Activated naive CD4-positive, alpha-beta T cell (primary cell): Measurements from ENCODE around the gene AQR.
"Not testable (repeated sequence)": the region's sequence is repeated elsewhere in the genome, so short reads cannot be mapped to it uniquely, and the experiment has no call there.

Source experiments
- DNase-seq, 4 experiments: peaks; one replicate each; lab custom pipeline; 2025; lab: John Stamatoyannopoulos, UW

Gene AQR

DNA sequence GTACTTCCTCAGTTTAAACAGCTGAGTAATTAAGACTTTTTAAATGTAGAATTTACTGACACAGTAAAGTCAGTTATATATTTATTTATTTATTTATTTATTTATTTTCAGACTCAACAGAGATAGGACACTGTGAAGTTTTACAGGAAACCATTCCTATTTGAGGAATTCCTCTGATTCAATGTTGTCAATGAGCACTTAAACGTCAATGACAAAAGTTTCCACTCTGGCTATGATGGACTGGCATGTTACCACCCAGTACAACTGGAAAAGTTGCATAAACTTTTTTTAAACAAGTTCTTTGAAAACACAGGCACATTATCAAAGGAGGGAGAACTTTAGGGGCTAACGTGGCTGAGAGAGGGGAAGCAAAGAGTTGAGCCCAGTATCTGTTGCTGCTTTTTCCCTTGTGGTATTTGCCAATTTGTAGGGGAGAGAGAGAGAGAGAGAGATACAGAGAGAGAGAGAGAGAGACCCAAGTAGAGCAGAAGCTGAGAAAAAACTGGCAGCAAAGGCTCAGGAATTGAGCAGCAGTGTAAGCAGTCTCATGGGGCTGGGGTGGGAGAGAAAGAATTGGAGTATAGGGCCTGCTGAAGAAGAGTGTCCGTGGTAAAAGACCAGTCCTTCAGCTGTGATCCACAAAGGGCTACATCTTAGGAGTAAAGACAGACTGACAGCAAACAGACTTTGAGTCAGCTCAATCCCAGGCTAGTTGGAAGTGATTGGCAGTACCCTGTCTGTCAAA, 155.9 kb downstream of the AQR start:
- no peak for DNase-seq

DNA sequence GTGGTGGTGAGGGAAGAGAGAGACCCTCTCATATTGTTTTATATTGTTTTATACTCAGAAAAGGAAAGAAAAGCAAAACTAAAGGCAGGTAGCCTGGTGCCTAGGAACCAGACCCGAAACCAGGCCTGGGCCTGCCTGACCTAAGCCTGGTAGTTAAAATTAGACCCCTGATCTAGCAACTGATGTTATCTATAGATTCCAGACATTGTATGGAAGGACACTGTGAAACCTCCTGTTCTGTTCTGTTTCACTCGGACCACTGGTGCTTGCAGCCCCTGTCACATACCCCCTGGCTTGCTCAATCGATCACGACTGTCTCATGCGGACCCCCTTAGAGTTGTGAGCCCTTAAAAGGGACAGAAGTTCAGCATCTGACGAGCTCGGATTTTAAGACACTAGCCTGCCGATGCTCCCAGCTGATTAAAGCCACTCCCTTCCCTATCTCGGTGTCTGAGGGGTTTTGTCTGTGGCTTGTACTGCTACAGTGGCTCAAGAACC, 156.6 kb downstream of the AQR start:
- not testable (repeated sequence) for DNase-seq

DNA sequence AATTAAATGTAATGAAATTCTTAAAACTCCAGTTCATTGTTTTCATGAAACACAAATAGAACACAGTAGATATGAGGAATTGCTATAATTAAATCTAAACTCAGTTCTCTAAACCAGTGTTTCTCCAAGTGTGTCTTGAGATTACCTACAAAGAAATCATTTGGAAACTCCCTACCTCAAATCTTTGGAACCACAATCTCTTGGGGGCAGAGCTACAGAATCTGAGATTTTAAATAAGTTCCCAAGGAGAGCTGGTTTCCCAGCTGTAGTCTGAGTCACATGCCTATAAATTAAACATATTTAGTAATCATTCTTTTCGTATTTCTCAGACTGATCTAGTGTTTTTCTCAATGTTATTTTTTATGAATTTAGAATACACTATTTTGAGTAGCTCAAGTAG, 157.2 kb downstream of the AQR start:
- no peak for DNase-seq

DNA sequence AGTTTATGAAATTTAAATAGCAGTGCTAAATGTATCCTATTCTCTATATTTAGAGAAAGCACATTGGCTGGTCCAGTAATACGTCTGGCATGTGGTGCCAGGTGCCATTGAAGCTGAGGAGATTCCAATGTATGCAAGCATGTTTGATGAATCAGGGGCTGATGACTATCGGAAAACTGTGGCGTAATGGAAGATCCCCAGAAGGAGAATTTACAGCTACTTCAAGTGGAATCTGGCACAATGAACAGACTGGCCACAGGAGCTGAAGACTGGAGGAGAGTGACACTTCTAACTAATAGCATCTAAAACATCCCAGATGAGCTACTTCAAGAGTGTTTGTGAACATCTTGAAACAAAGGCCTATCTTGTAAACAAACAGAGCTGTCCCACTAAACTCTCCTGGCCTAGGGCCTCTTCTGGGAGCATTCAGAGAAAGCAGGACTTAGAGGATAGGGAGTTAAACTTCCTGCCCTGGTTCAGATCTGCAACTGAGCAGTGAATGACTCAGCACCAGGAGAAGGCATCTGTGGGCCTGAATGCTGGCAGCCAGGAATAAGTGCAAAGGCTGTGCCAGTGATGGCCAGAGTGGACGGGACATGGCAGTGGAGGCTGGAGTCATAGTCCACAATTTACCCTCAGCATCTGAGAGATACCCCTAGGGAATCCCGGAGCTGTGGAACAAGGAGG, 159.0 kb downstream of the AQR start:
- DNase-seq, result no peak

DNA sequence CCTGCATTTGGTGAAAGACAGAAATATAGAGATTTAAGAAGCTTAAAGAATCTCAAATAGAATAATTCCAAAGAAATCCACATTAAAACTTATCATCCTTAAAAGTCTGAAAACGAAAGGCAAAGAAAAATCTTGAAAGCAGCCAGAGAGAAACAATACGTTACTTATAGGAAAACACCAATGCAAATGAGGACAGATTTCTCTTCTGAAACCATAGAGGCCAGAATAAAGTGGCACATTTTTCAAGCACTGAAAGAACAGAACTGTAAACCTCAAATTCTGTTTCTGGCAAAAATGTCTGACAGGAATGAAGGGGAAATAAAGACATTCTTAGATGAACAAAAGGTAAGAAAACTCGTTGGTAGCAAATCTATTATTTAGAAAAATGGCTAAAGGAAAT, 160.4 kb downstream of the AQR start:
- DNase-seq, result no peak

DNA sequence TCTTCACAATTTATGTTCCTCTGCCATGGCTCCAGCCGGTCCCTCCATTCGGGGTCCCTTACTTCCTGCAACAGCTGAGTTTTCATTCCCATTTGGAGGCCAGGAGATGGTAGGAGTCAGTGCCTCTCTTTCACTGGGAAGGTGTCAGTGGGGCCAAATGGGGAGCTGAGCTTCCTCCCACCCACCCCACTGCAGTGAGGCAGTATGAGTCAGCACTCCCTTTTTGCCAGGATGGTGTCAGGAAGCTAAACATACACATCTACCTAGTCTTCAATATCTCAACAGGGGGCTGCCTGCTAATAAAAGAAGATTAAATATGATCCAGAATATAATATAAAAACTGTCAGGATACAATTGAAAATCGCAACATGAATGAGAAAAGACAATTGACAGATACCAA, 161.5 kb downstream of the AQR start:
- DNase-seq, result no peak

DNA sequence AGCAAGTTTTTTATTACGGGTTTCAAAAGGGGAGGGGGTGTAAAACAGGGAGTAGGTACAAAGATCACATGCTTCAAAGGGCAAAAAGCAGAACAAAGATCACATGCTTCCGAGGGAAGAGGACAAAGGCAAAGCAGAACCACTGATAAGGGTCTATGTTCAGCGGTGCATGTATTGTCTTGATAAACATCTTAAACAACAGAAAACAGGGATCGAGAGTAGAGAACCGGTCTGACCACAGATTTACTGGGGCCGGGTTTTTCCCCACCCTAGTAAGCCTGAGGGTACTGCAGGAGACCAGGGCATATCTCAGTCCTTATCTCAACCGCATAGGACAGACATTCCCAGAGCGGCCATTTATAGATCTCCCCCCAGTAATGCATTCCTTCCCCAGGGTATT, 162.3 kb downstream of the AQR start:
- DNase-seq, result not testable (repeated sequence)

DNA sequence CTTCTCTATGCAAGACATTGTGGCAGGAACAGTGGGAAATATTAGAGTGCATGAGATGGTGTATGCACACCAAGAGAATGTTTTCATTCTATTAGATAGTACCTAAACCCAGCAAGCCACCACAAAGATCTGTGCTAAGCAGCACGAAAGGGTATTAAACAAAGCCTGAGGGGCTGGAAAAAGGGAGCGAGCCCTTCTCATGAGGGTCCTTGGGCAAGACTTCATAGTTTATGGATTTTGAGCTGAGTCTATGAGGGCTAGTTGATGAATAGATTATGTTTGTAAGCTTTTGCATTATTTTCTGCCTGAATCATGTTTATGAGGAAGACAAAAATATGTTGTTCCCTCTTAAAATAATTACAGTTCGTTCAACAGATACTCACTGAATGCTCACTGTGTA, 164.8 kb downstream of the AQR start:
- DNase-seq, result no peak

DNA sequence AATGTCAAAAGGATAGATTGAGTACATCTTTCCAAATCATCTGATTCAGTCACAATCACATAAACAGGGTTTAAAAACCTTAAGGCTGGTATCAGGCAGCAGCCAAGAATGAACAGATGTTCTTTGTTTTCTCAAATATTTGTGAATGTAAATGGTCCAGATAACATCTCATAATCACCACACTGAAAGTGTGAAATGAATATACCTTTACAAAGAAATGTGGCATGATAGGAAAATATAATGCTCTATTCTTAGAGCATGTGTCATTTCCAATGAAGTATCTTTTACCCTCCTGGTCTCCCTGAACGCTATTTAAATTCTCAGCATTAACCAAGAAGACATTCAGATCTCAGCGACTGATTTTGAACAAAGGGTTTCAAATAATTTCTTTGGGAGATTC, 165.4 kb downstream of the AQR start:
- no peak for DNase-seq

DNA sequence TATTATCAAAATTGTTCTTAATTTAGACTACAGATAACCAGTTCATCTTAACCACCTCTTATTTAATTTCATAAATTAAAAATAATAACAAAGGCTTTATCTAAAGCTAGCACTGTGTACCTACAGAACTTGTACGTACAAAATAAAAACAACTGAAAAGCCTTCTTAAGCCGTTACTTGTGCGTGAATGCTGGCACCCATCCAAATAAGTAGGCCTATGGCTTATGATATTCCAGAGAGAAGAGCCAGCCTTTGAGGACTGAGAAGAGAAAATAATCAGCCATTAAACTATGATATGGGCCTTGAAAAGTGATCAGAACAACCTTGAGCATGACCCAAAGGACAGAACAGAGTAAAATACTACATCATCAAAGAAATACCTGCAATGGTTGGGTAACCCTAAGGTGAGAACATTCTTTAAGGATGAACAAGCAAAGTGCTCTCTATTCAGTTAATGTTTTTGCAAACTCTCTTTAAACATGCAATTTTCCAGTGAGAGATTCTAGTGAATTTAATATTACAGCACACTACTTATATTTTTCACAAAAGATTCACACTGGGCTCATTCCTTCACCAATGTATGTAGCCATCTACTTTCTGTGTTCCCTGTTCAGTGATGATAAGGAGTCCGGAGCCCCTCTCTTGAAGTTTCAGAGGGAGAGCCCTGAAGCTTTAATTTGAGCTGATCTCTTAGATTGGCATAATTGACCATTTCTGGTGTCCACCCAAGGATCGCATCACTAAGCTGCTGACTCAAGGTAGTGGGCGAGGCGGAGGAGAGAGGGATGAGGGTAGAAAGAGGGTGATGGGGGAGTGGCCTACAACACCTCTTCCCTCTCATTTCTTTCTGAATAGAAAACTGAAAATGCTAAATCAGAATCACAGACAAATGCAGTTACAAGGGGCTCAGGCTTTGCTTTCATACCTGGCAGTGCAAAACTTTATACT, 166.5 kb downstream of the AQR start:
- DNase-seq, result no peak

DNA sequence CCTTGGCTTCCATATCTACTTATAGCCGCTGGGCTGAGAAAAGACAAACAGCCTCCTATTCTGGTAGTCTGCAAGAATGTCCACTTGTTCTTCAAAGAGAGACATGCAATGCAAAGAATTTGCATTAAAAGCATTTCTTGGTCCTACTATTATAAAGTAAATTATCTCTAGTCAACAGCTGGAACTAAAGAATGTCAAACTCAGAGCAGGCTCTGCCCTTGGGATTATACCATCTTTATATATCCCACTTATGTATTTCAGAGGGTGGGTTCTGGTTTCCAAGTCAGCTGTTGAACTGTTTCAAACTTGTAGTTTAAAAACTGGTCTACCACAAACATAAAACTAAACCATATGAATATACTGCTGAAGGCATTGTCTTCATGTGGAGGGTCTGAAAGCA, 167.2 kb downstream of the AQR start:
- no peak for DNase-seq
